NCI-H526 (cell line): ENCODE measurements around the gene PDGFD.
A peak's percentile ranks its signal among the peaks of the same experiment; 100 is the strongest.

ENCODE experiments used
- DNase-seq, 2 experiments: peaks; one replicate each; lab custom pipeline; 2025; lab: John Stamatoyannopoulos, UW

Gene PDGFD

GRCh38 chr11:104093426-104094280 lies 70.3 kb downstream of the PDGFD start:
- DNase-seq: no peak

GRCh38 chr11:104092744-104093143 lies 71.2 kb downstream of the PDGFD start:
- DNase-seq: no peak

- DNase-seq: peak in 1 of 2 experiments; percentile 51
Measured at GRCh38 chr11:104091281-104092096, 72.5 kb downstream of the PDGFD start.

GRCh38 chr11:104090767-104091166 lies 73.2 kb downstream of the PDGFD start:
- peak in 1 of 2 experiments; percentile 5 for DNase-seq

- DNase-seq: no peak
Measured at GRCh38 chr11:104089481-104089880, 74.5 kb downstream of the PDGFD start.

- no peak for DNase-seq
Measured at GRCh38 chr11:104086621-104087020, 77.3 kb downstream of the PDGFD start.

GRCh38 chr11:104078995-104079394 lies 85.0 kb downstream of the PDGFD start:
- no peak for DNase-seq

GRCh38 chr11:104078245-104078644 lies 85.7 kb downstream of the PDGFD start:
- DNase-seq: no peak

GRCh38 chr11:104076455-104076854 lies 87.5 kb downstream of the PDGFD start:
- DNase-seq: no peak

GRCh38 chr11:104075706-104076105 lies 88.2 kb downstream of the PDGFD start:
- no peak for DNase-seq

GRCh38 chr11:104075091-104075490 lies 88.9 kb downstream of the PDGFD start:
- peak in 1 of 2 experiments; percentile 12 for DNase-seq

- no peak for DNase-seq
Measured at GRCh38 chr11:104073950-104074705, 89.8 kb downstream of the PDGFD start.

GRCh38 chr11:104067534-104067933 lies 96.4 kb downstream of the PDGFD start:
- no peak for DNase-seq

- no peak for DNase-seq
Measured at GRCh38 chr11:104064034-104064630, 99.8 kb downstream of the PDGFD start.

GRCh38 chr11:104061853-104062521 lies 102.0 kb downstream of the PDGFD start:
- no peak for DNase-seq

GRCh38 chr11:104060820-104061219 lies 103.1 kb downstream of the PDGFD start:
- DNase-seq: peak; percentile 15 to 50

- DNase-seq: no peak
Measured at GRCh38 chr11:104060004-104060794, 103.7 kb downstream of the PDGFD start.

GRCh38 chr11:104058680-104059079 lies 105.3 kb downstream of the PDGFD start:
- DNase-seq: peak; percentile 62 to 64

GRCh38 chr11:104057908-104058307 lies 106.0 kb downstream of the PDGFD start:
- DNase-seq: no peak

- no peak for DNase-seq
Measured at GRCh38 chr11:104055596-104055995, 108.4 kb downstream of the PDGFD start.
